IMR-90 (cell line): Measurements from ENCODE around the gene PRM2.

Experiments
- CEBPB ChIP-seq: IDR thresholded peaks from 2 replicates; pipeline ENCODE4 v1.6.1; 2012; ENCODE audit warnings: low read depth, low read length, improper control_type of control experiment
- CTCF ChIP-seq: conservative IDR thresholded peaks from 2 replicates; pipeline ENCODE4 v1.5.1; 2012; ENCODE audit warnings: mild to moderate bottlenecking, low read depth, low read length, improper control_type of control experiment
- MAFK ChIP-seq: IDR thresholded peaks from 2 replicates; pipeline ENCODE4 v1.6.1; 2012; ENCODE audit warnings: low read depth, low read length, improper control_type of control experiment
- MXI1 ChIP-seq: IDR thresholded peaks from 2 replicates; pipeline ENCODE4 v1.6.1; 2012; ENCODE audit warnings: low read depth, mild to moderate bottlenecking, low read length, moderate library complexity, borderline replicate concordance
- POLR2A ChIP-seq: IDR thresholded peaks from 2 replicates; pipeline ENCODE4 v1.6.1; 2012; ENCODE audit warnings: mild to moderate bottlenecking, low read depth, low read length
- RAD21 ChIP-seq: IDR thresholded peaks from 2 replicates; pipeline ENCODE4 v1.6.1; 2012; ENCODE audit warnings: low read length, improper control_type of control experiment
- TF ChIP-seq, protein P1 (sequence below): fragments of 150-350 bp; IDR thresholded peaks from 2 replicates; pipeline ENCODE4 v1.6.1; 2017; ENCODE audit warnings: mild to moderate bottlenecking, antibody characterized with exemption, low read length, low read depth
- TF ChIP-seq, protein P2 (sequence below): fragments of 150-350 bp; IDR thresholded peaks from 2 replicates; pipeline ENCODE4 v1.6.1; 2016; ENCODE audit warnings: low read depth, mild to moderate bottlenecking, low read length, moderate library complexity, borderline replicate concordance

DNA sequence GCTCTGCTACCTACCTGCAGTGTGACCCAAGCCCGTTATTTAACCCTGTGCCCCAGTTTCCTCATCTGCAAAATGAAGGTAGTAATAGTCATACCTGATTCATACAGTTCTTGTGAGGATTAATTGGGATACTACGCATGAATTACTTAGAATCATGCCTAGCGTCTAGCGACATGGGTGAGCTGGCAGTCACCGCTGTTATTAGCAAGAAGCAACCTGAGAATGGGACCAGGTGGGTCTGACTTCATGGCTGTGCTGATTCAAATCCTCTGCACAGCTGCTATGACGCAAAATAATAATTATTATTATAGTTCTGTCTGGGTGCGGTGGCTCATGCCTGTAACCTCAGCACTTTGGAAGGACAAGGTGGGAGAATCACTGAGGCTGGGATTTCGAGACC lies 28.1 kb downstream of the PRM2 start:
- TF ChIP-seq CTCF (no peak), POLR2A (no peak), CEBPB (no peak), RAD21 (no peak), MXI1 (no peak), MAFK (no peak)
- TF ChIP-seq, protein P1, sequence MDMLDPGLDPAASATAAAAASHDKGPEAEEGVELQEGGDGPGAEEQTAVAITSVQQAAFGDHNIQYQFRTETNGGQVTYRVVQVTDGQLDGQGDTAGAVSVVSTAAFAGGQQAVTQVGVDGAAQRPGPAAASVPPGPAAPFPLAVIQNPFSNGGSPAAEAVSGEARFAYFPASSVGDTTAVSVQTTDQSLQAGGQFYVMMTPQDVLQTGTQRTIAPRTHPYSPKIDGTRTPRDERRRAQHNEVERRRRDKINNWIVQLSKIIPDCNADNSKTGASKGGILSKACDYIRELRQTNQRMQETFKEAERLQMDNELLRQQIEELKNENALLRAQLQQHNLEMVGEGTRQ: no peak
- TF ChIP-seq, protein P2, sequence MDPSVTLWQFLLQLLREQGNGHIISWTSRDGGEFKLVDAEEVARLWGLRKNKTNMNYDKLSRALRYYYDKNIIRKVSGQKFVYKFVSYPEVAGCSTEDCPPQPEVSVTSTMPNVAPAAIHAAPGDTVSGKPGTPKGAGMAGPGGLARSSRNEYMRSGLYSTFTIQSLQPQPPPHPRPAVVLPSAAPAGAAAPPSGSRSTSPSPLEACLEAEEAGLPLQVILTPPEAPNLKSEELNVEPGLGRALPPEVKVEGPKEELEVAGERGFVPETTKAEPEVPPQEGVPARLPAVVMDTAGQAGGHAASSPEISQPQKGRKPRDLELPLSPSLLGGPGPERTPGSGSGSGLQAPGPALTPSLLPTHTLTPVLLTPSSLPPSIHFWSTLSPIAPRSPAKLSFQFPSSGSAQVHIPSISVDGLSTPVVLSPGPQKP: no peak
